ENCODE data around the gene TSPAN18.
A peak's percentile ranks its signal among the peaks of the same experiment; 100 is the strongest.

Gene TSPAN18

DNA sequence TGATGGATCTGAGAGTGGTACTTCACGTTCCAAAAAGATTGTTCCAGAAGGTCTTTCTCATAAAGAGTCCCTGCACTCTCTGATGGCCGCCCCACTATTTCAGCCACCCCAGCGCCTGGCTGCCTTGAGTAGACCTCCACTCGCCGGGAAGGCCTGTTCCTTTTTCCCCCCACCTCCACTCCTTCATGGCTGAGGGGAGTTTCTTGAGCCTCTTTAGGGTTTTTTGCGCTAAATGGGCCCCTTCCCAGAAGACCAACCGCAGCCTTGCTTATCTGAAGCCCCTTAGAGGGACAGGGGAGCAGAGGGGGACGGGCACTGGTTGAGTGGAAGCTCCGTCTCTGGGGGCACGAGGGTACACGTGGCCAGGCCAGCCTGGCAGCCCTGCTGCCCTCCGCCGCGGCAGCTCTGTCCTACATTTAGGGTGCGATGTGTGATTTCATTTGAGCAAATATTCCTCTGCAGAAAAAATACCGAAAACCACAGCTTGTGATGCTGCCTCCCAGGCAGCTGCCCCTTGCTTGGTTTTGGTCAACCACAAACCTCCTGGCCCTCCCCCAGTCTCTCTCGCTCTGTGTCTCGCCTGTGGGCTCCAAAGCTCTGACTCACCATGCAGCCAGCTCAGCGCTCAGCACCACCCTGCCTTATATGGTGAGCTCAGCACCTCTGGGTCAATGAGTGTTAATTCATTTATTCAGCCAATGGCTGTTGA lies 135.2 kb downstream of the TSPAN18 start:
- H4K20me1 ChIP-seq (ENCODE audit: insufficient read depth, low read length), result no peaks in the 10 kb centered on the region
- H3K9me2 ChIP-seq (replicated peaks; ENCODE audit: insufficient read depth, low read length), result no peaks in the 10 kb centered on the region
- no peaks in the 10 kb centered on the region for H3K79me2 ChIP-seq (ENCODE audit: low read length)
- H3K9me3 ChIP-seq (replicated peaks; ENCODE audit: insufficient read depth, low read length), result no peaks in the 10 kb centered on the region
- H3K36me3 ChIP-seq (replicated peaks; ENCODE audit: insufficient read depth, low read length), result no peaks in the 10 kb centered on the region
- peak; percentile 98 for DNase-seq
- peak overlapping the region; percentile 22 for H3K9ac ChIP-seq (ENCODE audit: low read length)
- peak overlapping the region; percentile 67 for H3K4me2 ChIP-seq (ENCODE audit: low read depth, low read length)
- 0 out of 2 replicates have a peak, but pooled peaks cover 5% of the 10 kb centered on the region for H3K27me3 ChIP-seq (replicated peaks; ENCODE audit: insufficient read depth, low read length)
- H3K4me3 ChIP-seq (ENCODE audit: low read length), result no peak overlapping the region; the same call in 1 of the 2 replicates
- peaks cover 20% of the 10 kb centered on the region for H3K4me1 ChIP-seq (ENCODE audit: low read length)
- H2AFZ ChIP-seq (ENCODE audit: low read length), result peak overlapping the region; percentile 47
- TF ChIP-seq EZH2phosphoT487 (IDR thresholded peaks at IDR 0.05; ENCODE audit: low read length) (no peak), EZH2 (optimal IDR thresholded peaks at IDR 0.05; ENCODE audit: low read depth, low read length) (no peak)
- TF ChIP-seq, protein P1, sequence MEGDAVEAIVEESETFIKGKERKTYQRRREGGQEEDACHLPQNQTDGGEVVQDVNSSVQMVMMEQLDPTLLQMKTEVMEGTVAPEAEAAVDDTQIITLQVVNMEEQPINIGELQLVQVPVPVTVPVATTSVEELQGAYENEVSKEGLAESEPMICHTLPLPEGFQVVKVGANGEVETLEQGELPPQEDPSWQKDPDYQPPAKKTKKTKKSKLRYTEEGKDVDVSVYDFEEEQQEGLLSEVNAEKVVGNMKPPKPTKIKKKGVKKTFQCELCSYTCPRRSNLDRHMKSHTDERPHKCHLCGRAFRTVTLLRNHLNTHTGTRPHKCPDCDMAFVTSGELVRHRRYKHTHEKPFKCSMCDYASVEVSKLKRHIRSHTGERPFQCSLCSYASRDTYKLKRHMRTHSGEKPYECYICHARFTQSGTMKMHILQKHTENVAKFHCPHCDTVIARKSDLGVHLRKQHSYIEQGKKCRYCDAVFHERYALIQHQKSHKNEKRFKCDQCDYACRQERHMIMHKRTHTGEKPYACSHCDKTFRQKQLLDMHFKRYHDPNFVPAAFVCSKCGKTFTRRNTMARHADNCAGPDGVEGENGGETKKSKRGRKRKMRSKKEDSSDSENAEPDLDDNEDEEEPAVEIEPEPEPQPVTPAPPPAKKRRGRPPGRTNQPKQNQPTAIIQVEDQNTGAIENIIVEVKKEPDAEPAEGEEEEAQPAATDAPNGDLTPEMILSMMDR (IDR thresholded peaks at IDR 0.05; ENCODE audit: low read length), result no peak
- peak overlapping the region; percentile 58; the same call in 1 of the 2 replicates for H3K27ac ChIP-seq (ENCODE audit: low read length)
- H3F3A ChIP-seq (ENCODE audit: insufficient read depth, low read length), result peaks cover 11% of the 10 kb centered on the region

DNA sequence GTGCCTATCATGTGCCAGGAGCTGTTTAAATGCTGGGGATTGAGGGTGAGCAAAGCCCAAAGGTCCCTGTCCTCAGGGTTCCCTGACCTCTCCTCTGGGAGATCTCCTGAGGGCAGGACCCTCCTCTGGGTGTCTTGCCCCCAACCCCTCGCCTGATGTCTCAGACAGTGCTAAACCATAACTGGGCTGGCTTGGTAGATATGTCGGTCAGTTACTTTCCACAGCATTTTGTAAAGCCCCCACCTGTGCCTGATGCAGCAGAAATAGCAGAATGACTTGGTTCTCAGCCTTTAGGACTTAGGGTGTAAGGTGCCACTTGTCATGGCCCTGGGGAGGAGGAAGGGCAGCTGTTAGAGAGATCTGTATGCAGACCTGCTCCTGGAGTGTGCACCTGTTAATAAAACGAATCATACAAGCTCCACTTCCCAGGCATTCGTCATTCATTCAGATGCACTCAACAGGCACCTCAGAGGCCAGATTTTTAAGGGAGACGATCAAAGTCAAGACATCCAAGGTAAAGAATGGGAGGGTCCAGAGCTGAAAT lies 135.9 kb downstream of the TSPAN18 start:
- TF ChIP-seq EZH2 (optimal IDR thresholded peaks at IDR 0.05; ENCODE audit: low read depth, low read length) (no peak), EZH2phosphoT487 (IDR thresholded peaks at IDR 0.05; ENCODE audit: low read length) (no peak)
- TF ChIP-seq, protein P1 (IDR thresholded peaks at IDR 0.05; ENCODE audit: low read length), result no peak
- Histone ChIP-seq H4K20me1 (ENCODE audit: insufficient read depth, low read length) (no peaks in the 10 kb centered on the region), H3F3A (ENCODE audit: insufficient read depth, low read length) (peaks cover 11% of the 10 kb centered on the region), H3K4me3 (ENCODE audit: low read length) (no peak overlapping the region), H3K4me2 (ENCODE audit: low read depth, low read length) (peak overlapping the region; percentile 57), H3K36me3 (replicated peaks; ENCODE audit: insufficient read depth, low read length) (no peaks in the 10 kb centered on the region), H3K9me2 (replicated peaks; ENCODE audit: insufficient read depth, low read length) (no peaks in the 10 kb centered on the region), H3K9me3 (replicated peaks; ENCODE audit: insufficient read depth, low read length) (no peaks in the 10 kb centered on the region), H3K27ac (ENCODE audit: low read length) (peak overlapping the region; percentile 52; the same call in 1 of the 2 replicates), H3K9ac (ENCODE audit: low read length) (no peak overlapping the region), H2AFZ (ENCODE audit: low read length) (peak overlapping the region; percentile 14; the same call in 1 of the 2 replicates), H3K79me2 (ENCODE audit: low read length) (no peaks in the 10 kb centered on the region), H3K27me3 (replicated peaks; ENCODE audit: insufficient read depth, low read length) (0 out of 2 replicates have a peak, but pooled peaks cover 5% of the 10 kb centered on the region), H3K4me1 (ENCODE audit: low read length) (peaks cover 20% of the 10 kb centered on the region)
- peak; percentile 64 for DNase-seq

DNA sequence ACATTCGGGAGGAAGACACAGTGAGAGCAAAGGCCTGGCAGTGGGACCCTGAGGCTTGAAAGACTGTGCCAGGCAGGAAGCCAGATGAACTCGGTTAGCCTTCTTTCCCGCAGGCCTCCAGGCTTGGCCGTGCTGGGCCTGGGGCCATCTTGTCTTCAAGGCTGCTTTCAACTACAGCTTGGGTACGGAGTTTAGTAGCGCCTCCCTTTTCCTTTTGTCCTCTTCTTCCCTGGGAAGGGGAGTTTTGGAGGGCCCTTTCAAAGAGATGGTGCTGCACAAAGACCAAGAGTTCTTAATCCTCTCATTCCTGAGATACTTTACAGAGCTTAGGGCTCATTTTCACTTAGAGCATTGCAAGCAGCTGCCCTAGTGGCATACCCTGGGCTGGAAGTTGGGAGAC lies 136.5 kb downstream of the TSPAN18 start:
- DNase-seq, result no peak
- Histone ChIP-seq H3K9ac (ENCODE audit: low read length) (no peak overlapping the region), H2AFZ (ENCODE audit: low read length) (no peak overlapping the region), H3F3A (ENCODE audit: insufficient read depth, low read length) (peaks cover 11% of the 10 kb centered on the region), H3K4me1 (ENCODE audit: low read length) (peaks cover 20% of the 10 kb centered on the region), H4K20me1 (ENCODE audit: insufficient read depth, low read length) (no peaks in the 10 kb centered on the region), H3K4me3 (ENCODE audit: low read length) (no peak overlapping the region), H3K79me2 (ENCODE audit: low read length) (no peaks in the 10 kb centered on the region), H3K36me3 (replicated peaks; ENCODE audit: insufficient read depth, low read length) (no peaks in the 10 kb centered on the region), H3K27ac (ENCODE audit: low read length) (no peak overlapping the region), H3K9me2 (replicated peaks; ENCODE audit: insufficient read depth, low read length) (no peaks in the 10 kb centered on the region), H3K9me3 (replicated peaks; ENCODE audit: insufficient read depth, low read length) (no peaks in the 10 kb centered on the region), H3K4me2 (ENCODE audit: low read depth, low read length) (peak overlapping the region; percentile 57; the same call in 1 of the 2 replicates), H3K27me3 (replicated peaks; ENCODE audit: insufficient read depth, low read length) (0 out of 2 replicates have a peak, but pooled peaks cover 5% of the 10 kb centered on the region)
- TF ChIP-seq EZH2phosphoT487 (IDR thresholded peaks at IDR 0.05; ENCODE audit: low read length) (no peak), EZH2 (optimal IDR thresholded peaks at IDR 0.05; ENCODE audit: low read depth, low read length) (no peak)
- TF ChIP-seq, protein P1 (IDR thresholded peaks at IDR 0.05; ENCODE audit: low read length), result no peak
